Measurements from ENCODE around the gene FGF5.

DNA sequence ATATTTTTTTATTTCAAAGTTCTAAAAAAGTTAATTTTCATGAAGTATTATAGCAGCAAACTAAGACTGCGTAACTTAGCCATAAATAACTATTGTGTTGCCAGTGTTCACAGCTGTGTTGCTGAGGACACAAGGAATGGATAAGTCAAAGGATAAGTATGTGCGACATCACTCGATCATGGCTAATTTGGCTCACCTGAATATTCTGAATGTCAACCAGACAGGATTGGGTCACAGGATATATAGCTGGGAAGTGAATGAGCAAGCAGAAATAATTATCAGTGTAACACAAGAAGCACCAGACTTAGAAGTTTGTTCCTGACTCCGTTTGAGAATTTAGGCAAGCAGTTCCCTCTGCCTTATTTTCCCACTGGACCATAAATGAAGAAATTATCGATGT lies 35.3 kb upstream of the FGF5 start:
- TF ChIP-seq, protein P1, sequence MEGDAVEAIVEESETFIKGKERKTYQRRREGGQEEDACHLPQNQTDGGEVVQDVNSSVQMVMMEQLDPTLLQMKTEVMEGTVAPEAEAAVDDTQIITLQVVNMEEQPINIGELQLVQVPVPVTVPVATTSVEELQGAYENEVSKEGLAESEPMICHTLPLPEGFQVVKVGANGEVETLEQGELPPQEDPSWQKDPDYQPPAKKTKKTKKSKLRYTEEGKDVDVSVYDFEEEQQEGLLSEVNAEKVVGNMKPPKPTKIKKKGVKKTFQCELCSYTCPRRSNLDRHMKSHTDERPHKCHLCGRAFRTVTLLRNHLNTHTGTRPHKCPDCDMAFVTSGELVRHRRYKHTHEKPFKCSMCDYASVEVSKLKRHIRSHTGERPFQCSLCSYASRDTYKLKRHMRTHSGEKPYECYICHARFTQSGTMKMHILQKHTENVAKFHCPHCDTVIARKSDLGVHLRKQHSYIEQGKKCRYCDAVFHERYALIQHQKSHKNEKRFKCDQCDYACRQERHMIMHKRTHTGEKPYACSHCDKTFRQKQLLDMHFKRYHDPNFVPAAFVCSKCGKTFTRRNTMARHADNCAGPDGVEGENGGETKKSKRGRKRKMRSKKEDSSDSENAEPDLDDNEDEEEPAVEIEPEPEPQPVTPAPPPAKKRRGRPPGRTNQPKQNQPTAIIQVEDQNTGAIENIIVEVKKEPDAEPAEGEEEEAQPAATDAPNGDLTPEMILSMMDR (IDR thresholded peaks at IDR 0.05; ENCODE audit: insufficient read depth, low read length) = no peak
- TF ChIP-seq POLR2AphosphoS5 (IDR thresholded peaks at IDR 0.05; ENCODE audit: low read depth) = no peak
- TF ChIP-seq, protein P2, sequence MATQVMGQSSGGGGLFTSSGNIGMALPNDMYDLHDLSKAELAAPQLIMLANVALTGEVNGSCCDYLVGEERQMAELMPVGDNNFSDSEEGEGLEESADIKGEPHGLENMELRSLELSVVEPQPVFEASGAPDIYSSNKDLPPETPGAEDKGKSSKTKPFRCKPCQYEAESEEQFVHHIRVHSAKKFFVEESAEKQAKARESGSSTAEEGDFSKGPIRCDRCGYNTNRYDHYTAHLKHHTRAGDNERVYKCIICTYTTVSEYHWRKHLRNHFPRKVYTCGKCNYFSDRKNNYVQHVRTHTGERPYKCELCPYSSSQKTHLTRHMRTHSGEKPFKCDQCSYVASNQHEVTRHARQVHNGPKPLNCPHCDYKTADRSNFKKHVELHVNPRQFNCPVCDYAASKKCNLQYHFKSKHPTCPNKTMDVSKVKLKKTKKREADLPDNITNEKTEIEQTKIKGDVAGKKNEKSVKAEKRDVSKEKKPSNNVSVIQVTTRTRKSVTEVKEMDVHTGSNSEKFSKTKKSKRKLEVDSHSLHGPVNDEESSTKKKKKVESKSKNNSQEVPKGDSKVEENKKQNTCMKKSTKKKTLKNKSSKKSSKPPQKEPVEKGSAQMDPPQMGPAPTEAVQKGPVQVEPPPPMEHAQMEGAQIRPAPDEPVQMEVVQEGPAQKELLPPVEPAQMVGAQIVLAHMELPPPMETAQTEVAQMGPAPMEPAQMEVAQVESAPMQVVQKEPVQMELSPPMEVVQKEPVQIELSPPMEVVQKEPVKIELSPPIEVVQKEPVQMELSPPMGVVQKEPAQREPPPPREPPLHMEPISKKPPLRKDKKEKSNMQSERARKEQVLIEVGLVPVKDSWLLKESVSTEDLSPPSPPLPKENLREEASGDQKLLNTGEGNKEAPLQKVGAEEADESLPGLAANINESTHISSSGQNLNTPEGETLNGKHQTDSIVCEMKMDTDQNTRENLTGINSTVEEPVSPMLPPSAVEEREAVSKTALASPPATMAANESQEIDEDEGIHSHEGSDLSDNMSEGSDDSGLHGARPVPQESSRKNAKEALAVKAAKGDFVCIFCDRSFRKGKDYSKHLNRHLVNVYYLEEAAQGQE (IDR thresholded peaks at IDR 0.05; ENCODE audit: insufficient replicate concordance, low read depth) = no peak
- TF ChIP-seq GABPA (IDR thresholded peaks at IDR 0.05; ENCODE audit: low read depth) = no peak
